ENCODE measurements around the gene GNAI2.
"Not testable (repeated sequence)": the region's sequence is repeated elsewhere in the genome, so short reads cannot be mapped to it uniquely, and the experiment has no call there.

The GNAI2 gene

GRCh38 chr3:50205413-50206276 lies 30.4 kb upstream of the GNAI2 start:
- peak; percentile 46 for DNase-seq

GRCh38 chr3:50207359-50208042 lies 28.5 kb upstream of the GNAI2 start:
- no peak for DNase-seq

- no peak for DNase-seq
These were observed 27.2 kb upstream of the GNAI2 start for GRCh38 chr3:50208677-50209344.

- DNase-seq: no peak
These were observed 25.9 kb upstream of the GNAI2 start for GRCh38 chr3:50210176-50210509.

GRCh38 chr3:50210510-50211367 lies 25.3 kb upstream of the GNAI2 start:
- no peak for DNase-seq

GRCh38 chr3:50211368-50211717 lies 24.7 kb upstream of the GNAI2 start:
- DNase-seq: not testable (repeated sequence)

- DNase-seq: no peak
These were observed 24.1 kb upstream of the GNAI2 start for GRCh38 chr3:50211930-50212329.

- no peak for DNase-seq
These were observed 23.5 kb upstream of the GNAI2 start for GRCh38 chr3:50212502-50212901.

GRCh38 chr3:50212971-50213370 lies 23.0 kb upstream of the GNAI2 start:
- no peak for DNase-seq

- no peak for DNase-seq
These were observed 22.6 kb upstream of the GNAI2 start for GRCh38 chr3:50213373-50213772.

GRCh38 chr3:50214824-50215223 lies 21.2 kb upstream of the GNAI2 start:
- DNase-seq: no peak

- no peak for DNase-seq
These were observed 20.5 kb upstream of the GNAI2 start for GRCh38 chr3:50215529-50215928.

GRCh38 chr3:50217681-50218080 lies 18.3 kb upstream of the GNAI2 start:
- no peak for DNase-seq

GRCh38 chr3:50218448-50218847 lies 17.6 kb upstream of the GNAI2 start:
- no peak for DNase-seq

- no peak for DNase-seq
These were observed 16.7 kb upstream of the GNAI2 start for GRCh38 chr3:50219285-50219684.

GRCh38 chr3:50220109-50220508 lies 15.9 kb upstream of the GNAI2 start:
- no peak for DNase-seq

- no peak for DNase-seq
These were observed 15.0 kb upstream of the GNAI2 start for GRCh38 chr3:50221051-50221410.

- no peak for DNase-seq
These were observed 14.4 kb upstream of the GNAI2 start for GRCh38 chr3:50221411-50222168.

- no peak for DNase-seq
These were observed 13.9 kb upstream of the GNAI2 start for GRCh38 chr3:50222169-50222528.

GRCh38 chr3:50224639-50225038 lies 11.4 kb upstream of the GNAI2 start:
- no peak for DNase-seq

- peak; percentile 43 for DNase-seq
These were observed 9.1 kb upstream of the GNAI2 start for GRCh38 chr3:50226888-50227389.

Data from CD4-positive, alpha-beta T cell treated with Interleukin-15 for 1 hour (primary cell).